Peyer's patch (tissue), 4 donors: Measurements from ENCODE around the gene TEX48. TPM values are rescaled to one million over a fixed set of nuclear protein-coding genes. Genes with fewer than 3 reads are reported as not detected.

ENCODE experiments used
- DNase-seq, 3 donors: peaks; one replicate each; pipeline ENCODE4 v3.0.0-alpha.2; 2017 to 2019
- H3K27ac ChIP-seq, 4 donors: fragments of 200-600 bp; sonication (generic); one replicate each; pipeline ENCODE4 v1.5.1; 2016 to 2019
- H3K27me3 ChIP-seq, 2 donors: fragments of 200-600 bp; sonication (generic); one replicate each; pipeline ENCODE4 v1.5.1; 2019
- H3K36me3 ChIP-seq, 3 donors: fragments of 200-600 bp; sonication (generic); one replicate each; pipeline ENCODE4 v1.5.1; 2016 to 2019
- H3K4me1 ChIP-seq, 4 donors: fragments of 200-600 bp; sonication (generic); one replicate each; pipeline ENCODE4 v1.5.1; 2016 to 2019
- H3K4me3 ChIP-seq, 4 donors: fragments of 200-600 bp; sonication (generic); 1 replicate in 3 of 4; 2 replicates in 1 of 4; pipeline ENCODE4 v1.5.1; 2016 to 2019; ENCODE audit warnings: mild to moderate bottlenecking in 1 of 4
- H3K9me3 ChIP-seq, 4 donors: fragments of 200-600 bp; sonication (generic); one replicate each; pipeline ENCODE4 v1.5.1; 2016 to 2019; ENCODE audit warnings: mild to moderate bottlenecking in 1 of 4
- CTCF ChIP-seq, 6 experiments: fragments of 450-650 bp in 4 of 6; fragments of 200-600 bp in 2 of 6; sonication (generic) in 1 of 6; IDR thresholded peaks; one replicate each; pipeline ENCODE4 v1.5.1; 2017 to 2019; ENCODE audit warnings: antibody characterized with exemption in 6 of 6, mild to moderate bottlenecking in 3 of 6, moderate library complexity in 1 of 6
- POLR2A ChIP-seq, 2 donors: fragments of 450-650 bp; IDR thresholded peaks; one replicate each; pipeline ENCODE4 v1.5.1; 2017; ENCODE audit warnings: antibody characterized with exemption in 2 of 2, mild to moderate bottlenecking in 2 of 2, moderate library complexity in 2 of 2
- total RNA-seq, 4 donors: library from RNA; depleted of rRNA; stranded (reverse); fragments of >200 nt; gene quantifications; one replicate each; pipeline ENCODE4 v1.1.0, GENCODE V29; 2016

Gene TEX48
- total RNA-seq, 4 donors from 2014 or later = not detected

- H3K4me3 ChIP-seq = no peak overlapping the region
- H3K36me3 ChIP-seq = no peaks in the 10 kb centered on the region
- TF ChIP-seq CTCF (IDR thresholded peaks at IDR 0.05) (no peak), POLR2A (IDR thresholded peaks at IDR 0.05) (no peak)
- no peak for DNase-seq
- H3K9me3 ChIP-seq = no peaks in the 10 kb centered on the region
- no peaks in the 10 kb centered on the region for H3K27me3 ChIP-seq
- no peak overlapping the region for H3K27ac ChIP-seq
- H3K4me1 ChIP-seq = no peaks in the 10 kb centered on the region
These were observed 6.4 kb upstream of the TEX48 start for GRCh38 chr9:114688379-114688778.

GRCh38 chr9:114687034-114687433, 5.0 kb upstream of the TEX48 start:
- no peak for DNase-seq
- TF ChIP-seq CTCF (IDR thresholded peaks at IDR 0.05) (no peak), POLR2A (IDR thresholded peaks at IDR 0.05) (no peak)
- no peak overlapping the region for H3K27ac ChIP-seq
- no peaks in the 10 kb centered on the region for H3K36me3 ChIP-seq
- no peaks in the 10 kb centered on the region for H3K27me3 ChIP-seq
- H3K9me3 ChIP-seq = no peaks in the 10 kb centered on the region
- H3K4me3 ChIP-seq = no peak overlapping the region
- H3K4me1 ChIP-seq = peaks cover 0 to 1% (median under 1%) of the 10 kb centered on the region in 4 donors

- Histone ChIP-seq H3K4me3 (no peak overlapping the region), H3K9me3 (no peaks in the 10 kb centered on the region), H3K4me1 (peaks cover 0 to 6% (median 3%) of the 10 kb centered on the region in 4 donors), H3K36me3 (no peaks in the 10 kb centered on the region), H3K27ac (no peak overlapping the region), H3K27me3 (no peaks in the 10 kb centered on the region)
- no peak for DNase-seq
- TF ChIP-seq CTCF (IDR thresholded peaks at IDR 0.05) = no peak
- no peak for TF ChIP-seq POLR2A (IDR thresholded peaks at IDR 0.05)
These were observed 4.0 kb upstream of the TEX48 start for GRCh38 chr9:114685951-114686350.

- no peaks in the 10 kb centered on the region for H3K36me3 ChIP-seq
- no peaks in the 10 kb centered on the region for H3K27me3 ChIP-seq
- no peak for DNase-seq
- TF ChIP-seq CTCF (IDR thresholded peaks at IDR 0.05) (no peak), POLR2A (IDR thresholded peaks at IDR 0.05) (no peak)
- no peak overlapping the region for H3K4me3 ChIP-seq
- peaks cover 0 to 6% (median 3%) of the 10 kb centered on the region in 4 donors for H3K4me1 ChIP-seq
- no peaks in the 10 kb centered on the region for H3K9me3 ChIP-seq
- no peak overlapping the region for H3K27ac ChIP-seq
These were observed 2.0 kb upstream of the TEX48 start for GRCh38 chr9:114684036-114684435.

GRCh38 chr9:114682846-114683245, 854 bp upstream of the TEX48 start:
- H3K9me3 ChIP-seq = no peaks in the 10 kb centered on the region
- no peaks in the 10 kb centered on the region for H3K36me3 ChIP-seq
- no peak overlapping the region for H3K4me3 ChIP-seq
- H3K4me1 ChIP-seq = peaks cover 0 to 6% (median 3%) of the 10 kb centered on the region in 4 donors
- DNase-seq = no peak
- H3K27me3 ChIP-seq = no peaks in the 10 kb centered on the region
- H3K27ac ChIP-seq = no peak overlapping the region
- TF ChIP-seq CTCF (IDR thresholded peaks at IDR 0.05) (no peak), POLR2A (IDR thresholded peaks at IDR 0.05) (no peak)
